GM11168 (cell line): ENCODE measurements around the gene DNAJC4.

Experiments used
- in situ Hi-C: fragments of 300-500 bp; cut with MboI; formaldehyde crosslinking; loops from one replicate; pipeline ENCODE4 v1.12.0; 2022; ENCODE audit warnings: low sequenced_read_pairs; ENCODE audit not compliant: unreplicated experiment

DNAJC4 gene

GRCh38 chr11:64226507-64227051 is 3.8 kb upstream of the DNAJC4 start:
- in situ Hi-C loops: no loop called here

GRCh38 chr11:64227405-64227956 is 2.9 kb upstream of the DNAJC4 start:
- in situ Hi-C loops: no loop called here

- in situ Hi-C loops: no loop called here
Observed at GRCh38 chr11:64229090-64229743, 1.1 kb upstream of the DNAJC4 start.

GRCh38 chr11:64229744-64230170 is 591 bp upstream of the DNAJC4 start:
- in situ Hi-C loops: no loop called here

- in situ Hi-C loops: no loop called here
Observed at GRCh38 chr11:64230985-64231365, 627 bp downstream of the DNAJC4 start.

GRCh38 chr11:64231546-64231945 is 1.2 kb downstream of the DNAJC4 start:
- in situ Hi-C loops: no loop called here

GRCh38 chr11:64232182-64232966 is 2.0 kb downstream of the DNAJC4 start:
- in situ Hi-C loops: no loop called here

GRCh38 chr11:64232967-64233315 is 2.6 kb downstream of the DNAJC4 start:
- in situ Hi-C loops: no loop called here

- in situ Hi-C loops: no loop called here
Observed at GRCh38 chr11:64233913-64234586, 3.7 kb downstream of the DNAJC4 start, which contains the start of gene VEGFB. Gene VEGFB (plus strand): TSS chr11:64234584. CDS start chr11:64234834, 250 bp downstream.

- in situ Hi-C loops: no loop called here
Observed at GRCh38 chr11:64234647-64235379, 4.5 kb downstream of the DNAJC4 start.

- in situ Hi-C loops: no loop called here
Observed at GRCh38 chr11:64235437-64236161, 5.3 kb downstream of the DNAJC4 start.

GRCh38 chr11:64237484-64237951 is 7.2 kb downstream of the DNAJC4 start:
- in situ Hi-C loops: no loop called here

GRCh38 chr11:64238076-64238475 is 7.7 kb downstream of the DNAJC4 start:
- in situ Hi-C loops: no loop called here

GRCh38 chr11:64238999-64239398 is 8.7 kb downstream of the DNAJC4 start:
- in situ Hi-C loops: no loop called here

GRCh38 chr11:64239662-64240434 is 9.5 kb downstream of the DNAJC4 start:
- in situ Hi-C loops: no loop called here

- in situ Hi-C loops: no loop called here
Observed at GRCh38 chr11:64240435-64241240, 10.3 kb downstream of the DNAJC4 start, which contains the start of gene FKBP2. Gene FKBP2 (plus strand): TSS chr11:64241095. CDS start chr11:64242388, 1,293 bp downstream.

- in situ Hi-C loops: no loop called here
Observed at GRCh38 chr11:64241241-64241490, 10.8 kb downstream of the DNAJC4 start.
